HG02970 (cell line): ENCODE measurements around the gene MAZ.
"Not testable (repeated sequence)": the region's sequence is repeated elsewhere in the genome, so short reads cannot be mapped to it uniquely, and the experiment has no call there.

Source experiments
- ATAC-seq: cut with Tn5 transposase; IDR thresholded peaks from one replicate; pipeline ENCODE4 v1.9.1; 2021; ENCODE audit warnings: mild to moderate bottlenecking, moderate library complexity, moderate number of reproducible peaks; ENCODE audit not compliant: unreplicated experiment, low FRiP score

Gene MAZ

DNA sequence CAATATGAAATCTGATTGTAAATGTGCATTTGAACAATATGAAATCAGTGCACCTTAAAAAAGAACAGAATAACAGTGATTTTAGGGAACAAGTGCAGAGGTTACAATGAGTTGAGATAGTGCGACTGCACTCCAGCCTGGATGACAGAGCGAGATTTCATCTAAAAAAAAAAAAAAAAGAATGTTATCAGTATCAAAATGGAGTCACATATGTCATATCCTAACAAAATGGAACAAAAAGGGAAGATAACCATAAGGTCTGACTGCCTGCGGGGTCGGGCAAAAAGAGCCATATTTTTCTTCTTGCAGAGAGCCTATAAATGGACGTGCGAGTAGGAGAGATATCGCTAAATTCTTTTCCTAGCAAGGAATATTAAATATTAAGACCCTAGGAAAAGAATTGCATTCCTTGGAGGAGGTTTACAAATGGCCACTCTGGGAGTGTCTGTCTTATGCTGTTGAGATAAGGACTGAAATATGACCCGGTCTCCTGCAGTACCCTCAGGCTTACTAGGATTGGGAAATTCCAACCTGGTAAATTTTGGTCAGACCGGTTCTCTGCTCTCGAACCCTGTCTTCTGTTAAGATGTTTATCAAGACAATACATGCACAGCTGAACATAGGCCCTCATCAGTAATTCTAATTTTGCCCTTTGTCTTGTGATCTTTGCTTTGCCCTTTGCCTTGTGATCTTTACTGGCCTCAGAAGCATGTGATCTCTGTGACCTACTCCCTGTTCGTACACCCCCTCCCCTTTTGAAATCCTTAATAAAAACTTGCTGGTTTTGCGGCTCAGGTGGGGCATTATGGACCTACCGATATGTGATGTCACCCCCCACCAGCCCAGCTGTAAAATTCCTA lies 23.0 kb upstream of the MAZ start:
- ATAC-seq: not testable (repeated sequence)

DNA sequence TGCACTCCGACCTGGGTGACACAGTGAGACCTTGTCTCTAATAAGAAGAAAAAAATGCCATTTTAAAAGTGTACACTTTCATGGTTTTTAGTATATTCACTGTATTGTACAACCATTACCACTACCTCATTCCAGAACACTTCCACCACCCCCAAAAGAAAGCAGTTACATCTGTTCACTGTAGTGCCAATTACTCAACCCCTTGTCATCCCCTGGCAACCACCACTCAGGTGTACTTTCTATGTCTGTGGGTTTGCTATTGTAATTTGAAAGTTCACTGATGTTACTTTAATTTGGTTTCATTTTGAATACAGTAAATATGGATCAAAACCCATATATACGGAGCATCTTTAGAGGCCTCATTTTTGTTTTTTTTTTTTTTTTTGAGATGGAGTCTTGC lies 22.2 kb upstream of the MAZ start:
- no peak for ATAC-seq

DNA sequence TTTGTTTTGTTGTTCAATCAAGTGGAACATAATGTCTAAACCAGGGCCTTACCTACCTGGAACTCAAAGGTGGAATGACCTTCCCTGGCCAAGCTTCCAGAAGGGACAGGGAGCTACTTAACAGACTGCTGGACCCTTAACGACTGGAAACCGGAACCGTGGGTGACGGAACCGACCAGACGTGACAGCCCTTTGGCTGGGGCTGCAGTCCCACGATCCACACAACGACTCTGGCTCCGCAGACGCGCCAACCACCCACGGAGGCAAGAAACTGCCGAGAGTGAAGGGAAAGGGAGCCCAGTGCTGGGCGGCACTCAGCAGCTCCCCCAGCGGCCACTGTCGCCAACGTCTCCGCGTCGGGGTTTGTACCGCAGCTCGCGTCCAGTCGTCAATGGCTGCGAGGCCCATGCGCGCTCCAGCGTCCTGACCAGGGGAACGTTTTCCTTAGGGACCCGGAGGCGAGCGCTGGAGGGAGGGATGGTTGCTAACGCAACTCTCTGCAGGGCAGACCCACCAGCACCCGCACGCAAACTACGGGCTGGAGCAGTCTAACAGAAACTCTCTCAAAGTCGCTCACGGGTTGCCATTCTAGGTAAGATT lies 21.3 kb upstream of the MAZ start:
- no peak for ATAC-seq

DNA sequence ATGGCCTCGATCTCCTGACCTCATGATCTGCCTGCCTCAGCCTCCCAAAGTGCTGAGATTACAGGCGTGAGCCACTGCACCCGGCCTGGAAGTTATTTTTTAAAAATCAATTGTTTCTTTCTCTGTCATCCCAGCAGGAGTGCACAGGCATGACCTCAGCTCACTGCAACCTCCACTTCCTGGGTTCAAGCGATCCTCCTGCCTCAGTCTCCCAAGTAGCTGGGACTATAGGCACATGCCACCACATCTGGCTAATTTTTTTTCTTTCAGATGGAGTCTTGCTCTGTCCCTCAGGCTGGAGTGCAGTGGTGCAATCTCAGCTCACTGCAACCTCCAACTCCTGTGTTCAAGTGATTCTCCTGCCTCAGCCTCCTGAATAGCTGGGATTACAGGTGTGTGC lies 19.2 kb upstream of the MAZ start:
- not testable (repeated sequence) for ATAC-seq

DNA sequence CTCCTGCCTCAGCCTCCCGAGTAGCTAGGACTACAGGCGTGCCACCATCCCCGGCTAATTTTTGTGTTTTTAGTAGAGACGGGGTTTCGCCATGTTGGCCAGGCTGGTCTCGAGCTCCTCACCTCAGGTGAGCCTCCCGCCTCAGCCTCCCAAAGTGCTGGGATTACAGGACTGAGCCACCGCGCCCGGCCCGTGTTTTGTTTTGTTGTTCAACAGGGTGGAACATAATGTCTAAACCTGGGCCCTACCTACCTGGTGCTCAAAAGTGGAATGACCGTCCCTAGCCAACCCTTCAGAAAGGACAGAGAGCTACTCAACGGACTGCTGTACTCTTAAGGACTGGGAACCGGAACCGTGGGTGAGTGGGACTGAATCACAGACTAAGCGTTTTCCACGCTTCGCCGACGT lies 16.6 kb upstream of the MAZ start:
- ATAC-seq: no peak

DNA sequence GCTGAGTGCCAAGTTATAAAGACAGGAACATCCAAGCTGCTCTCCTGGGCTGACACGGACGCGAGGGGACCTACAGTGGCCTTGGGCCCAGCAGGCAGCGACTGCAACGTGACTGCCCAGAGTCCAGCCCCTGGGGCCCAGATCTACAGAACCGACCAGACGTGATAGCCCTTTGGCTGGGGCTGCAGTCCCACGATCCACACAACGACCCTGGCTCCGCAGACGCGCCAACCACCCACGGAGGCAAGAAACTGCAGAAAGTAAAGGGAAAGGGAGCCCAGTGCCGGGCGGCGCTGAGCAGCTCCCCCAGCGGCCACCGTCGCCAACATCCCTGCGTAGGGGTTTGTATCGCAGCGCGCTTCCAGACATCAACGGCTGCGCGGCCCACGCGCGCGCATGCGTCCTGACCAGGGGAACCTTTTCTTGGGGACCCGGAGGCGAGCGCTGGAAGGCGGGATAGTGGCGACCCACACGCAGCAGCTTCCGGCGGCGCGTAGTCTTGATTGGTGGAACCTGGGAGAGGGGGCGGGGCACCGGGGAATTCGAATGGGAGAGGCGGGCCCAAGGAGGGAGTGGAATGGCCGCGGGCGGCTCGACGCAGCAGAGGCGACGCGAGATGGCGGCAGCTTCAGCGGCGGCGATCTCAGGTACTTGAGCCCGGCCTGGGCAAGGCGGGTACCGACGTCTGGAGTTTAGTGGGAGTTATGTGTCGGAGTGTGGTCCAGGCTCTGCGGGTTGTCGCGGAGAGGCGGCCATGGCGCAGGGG lies 16.0 kb upstream of the MAZ start, which contains the start of gene KIF22:
Gene KIF22, plus strand, starts transcription at position 569 of the 766 bp plus-strand sequence. Its CDS starts 9 bp downstream, at position 578.
- ATAC-seq: peak; percentile 94

DNA sequence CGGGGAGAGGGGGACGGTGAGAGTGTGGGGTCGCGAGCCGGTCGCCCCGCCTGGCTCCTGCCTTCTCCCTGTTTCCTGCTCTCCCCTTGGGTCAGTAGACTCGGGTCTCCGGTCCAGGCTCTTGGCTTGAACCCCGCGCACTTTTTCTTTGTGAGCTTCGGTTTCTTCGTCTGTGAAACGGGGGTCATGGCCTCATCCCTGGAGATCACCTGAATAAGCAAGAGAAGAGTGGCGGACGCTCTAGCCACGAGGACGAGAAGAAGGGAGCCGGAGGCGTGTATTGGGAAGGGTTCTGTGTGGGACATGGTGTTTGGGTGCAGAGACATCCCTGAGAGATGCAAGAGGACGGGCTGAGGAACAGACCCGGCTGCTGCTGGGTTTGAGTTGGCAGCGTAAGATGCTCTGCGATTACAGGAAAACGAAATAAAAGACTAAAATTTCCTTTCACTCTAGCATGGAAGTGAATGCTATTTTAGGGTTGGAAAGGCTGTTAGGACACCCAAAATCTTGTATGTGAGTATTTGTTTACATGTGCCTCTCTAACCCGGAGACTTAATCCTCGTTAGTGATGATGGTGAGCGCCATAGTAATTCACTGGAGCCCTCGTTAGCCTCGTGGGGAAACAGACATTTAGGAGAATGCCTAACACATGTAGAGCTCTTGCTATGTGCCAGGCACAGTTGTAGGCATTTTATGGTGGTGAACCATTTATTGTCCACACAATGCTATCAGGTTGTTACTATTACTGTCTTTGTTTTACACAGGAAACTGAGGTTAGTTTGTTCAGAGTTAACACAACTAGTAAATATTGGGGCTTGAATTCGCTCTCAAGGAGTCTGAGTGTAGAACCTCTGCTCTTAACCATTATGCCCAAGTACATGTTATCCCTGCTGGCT lies 15.1 kb upstream of the MAZ start:
- no peak for ATAC-seq

DNA sequence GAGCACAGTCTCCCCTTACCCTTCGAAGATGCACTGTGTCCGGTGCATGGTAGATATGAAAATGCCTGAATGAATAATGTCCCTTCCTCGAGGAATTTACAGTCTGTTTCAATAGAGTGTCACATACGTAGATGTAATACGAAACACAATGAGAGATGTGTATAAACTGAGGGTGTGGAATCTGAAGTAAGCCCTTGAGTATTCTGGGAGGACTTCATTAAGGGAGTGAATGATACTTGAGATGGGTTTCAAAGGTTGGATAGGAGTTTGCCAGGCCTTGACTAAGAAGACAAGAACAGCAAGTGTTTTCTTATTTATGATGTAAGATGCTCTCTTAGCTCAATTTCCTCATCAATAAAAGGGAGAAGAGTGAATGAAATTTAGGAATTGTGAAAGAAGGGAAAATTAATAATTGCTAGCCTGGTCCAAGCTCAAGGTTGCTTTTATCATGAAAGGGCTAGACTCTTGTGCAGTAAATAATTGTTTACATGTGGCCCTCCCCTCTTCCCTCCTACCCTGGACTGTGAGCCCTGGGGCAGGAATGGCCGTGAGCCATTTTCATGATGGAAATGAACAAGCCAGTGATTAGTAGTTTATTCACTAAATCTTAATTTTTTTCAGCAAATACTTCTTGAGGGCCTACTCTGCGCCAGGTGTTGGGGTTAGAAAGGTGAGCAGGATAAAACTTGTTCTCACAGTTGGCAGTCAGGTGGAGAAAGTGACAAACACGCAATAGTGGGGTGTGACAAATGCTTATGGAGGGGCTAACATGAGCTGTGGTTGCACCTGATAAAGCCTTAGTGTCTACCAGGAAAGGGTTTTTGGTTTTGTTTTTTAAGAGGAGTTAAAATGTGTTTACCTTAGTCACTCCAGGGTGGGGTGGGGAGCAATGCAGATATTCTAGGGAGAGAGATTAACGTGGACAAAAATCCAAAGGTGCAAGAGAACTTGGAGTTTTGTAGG lies 14.2 kb upstream of the MAZ start:
- no peak for ATAC-seq

DNA sequence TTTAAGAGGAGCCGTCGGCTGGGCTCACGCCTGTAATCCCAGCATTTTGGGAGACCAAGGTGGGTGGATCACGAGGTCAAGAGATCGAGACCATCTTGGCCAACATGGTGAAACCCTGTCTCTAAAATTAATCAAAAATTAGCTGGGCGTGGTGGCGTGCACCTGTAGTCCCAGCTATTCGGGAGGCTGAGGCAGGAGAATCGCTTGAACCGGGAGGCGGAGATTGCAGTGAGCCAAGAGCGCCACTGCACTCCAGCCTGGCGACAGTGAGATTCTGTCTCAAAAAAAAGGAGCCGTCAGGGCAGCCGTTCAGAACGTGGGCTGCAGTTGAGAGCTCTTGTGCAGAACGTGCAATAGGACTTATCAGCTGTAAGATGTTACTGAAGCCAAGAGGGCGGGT lies 13.2 kb upstream of the MAZ start:
- not testable (repeated sequence) for ATAC-seq

DNA sequence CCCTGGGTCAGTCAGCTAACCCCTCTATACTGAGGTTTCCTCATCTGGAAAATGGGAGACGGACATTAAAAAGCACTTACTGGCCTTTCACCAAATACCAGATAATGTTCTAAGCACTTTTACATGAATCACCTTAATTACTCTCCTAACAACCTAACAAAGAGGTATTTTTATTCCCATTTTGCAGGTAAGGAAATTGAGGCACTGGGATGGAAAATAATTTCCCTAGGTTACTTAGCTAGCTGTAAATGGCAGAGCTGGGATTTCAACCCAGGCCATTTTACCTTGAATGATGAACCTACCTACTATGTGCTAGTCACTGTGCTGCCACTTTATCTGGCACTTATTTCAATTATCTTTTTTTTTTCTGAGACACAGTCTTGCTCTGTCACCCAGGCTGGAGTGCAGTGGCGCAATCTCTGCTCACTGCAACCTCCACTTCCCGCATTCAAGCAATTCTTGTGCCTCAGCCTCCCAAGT lies 12.1 kb upstream of the MAZ start:
- ATAC-seq: no peak

DNA sequence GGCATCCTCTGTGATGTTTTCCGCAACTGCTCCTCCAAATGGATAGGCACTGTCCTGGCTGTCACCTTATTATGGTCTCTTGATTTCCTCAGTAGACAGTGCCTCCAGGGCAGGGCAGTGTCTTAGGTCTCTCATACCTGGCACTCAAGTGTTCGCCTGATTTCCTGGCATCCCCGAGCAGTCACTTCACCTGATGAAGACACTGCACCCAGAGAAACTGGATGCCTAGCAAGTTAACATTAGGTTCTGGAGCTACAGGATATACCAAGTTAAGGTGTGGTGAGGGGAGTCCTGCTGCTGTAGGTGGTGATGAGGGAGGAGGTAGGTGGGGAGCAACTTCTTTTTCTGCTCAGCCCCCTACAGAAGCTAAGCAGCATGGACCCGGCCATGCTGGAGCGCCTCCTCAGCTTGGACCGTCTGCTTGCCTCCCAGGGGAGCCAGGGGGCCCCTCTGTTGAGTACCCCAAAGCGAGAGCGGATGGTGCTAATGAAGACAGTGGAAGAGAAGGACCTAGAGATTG lies 3.9 kb upstream of the MAZ start:
- ATAC-seq: no peak

DNA sequence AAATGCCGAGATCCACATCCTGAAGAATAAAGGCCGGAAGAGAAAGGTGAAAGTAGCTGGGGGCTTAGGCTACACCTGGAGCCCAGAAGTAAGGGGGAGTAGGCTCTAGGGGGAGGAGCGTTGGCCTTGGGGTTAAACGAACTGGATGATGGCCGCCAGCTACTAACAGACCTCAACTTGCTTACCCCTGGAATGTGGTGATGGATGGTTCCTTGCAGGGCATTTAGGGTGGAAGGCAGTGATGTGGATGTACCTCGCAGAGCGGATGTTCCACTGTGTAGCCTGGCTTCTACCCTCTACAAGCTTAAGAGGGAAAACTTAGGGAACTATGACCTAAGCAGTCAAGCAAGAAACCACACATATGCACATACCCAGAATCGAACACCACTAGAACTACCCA lies 2.3 kb upstream of the MAZ start:
- no peak for ATAC-seq

DNA sequence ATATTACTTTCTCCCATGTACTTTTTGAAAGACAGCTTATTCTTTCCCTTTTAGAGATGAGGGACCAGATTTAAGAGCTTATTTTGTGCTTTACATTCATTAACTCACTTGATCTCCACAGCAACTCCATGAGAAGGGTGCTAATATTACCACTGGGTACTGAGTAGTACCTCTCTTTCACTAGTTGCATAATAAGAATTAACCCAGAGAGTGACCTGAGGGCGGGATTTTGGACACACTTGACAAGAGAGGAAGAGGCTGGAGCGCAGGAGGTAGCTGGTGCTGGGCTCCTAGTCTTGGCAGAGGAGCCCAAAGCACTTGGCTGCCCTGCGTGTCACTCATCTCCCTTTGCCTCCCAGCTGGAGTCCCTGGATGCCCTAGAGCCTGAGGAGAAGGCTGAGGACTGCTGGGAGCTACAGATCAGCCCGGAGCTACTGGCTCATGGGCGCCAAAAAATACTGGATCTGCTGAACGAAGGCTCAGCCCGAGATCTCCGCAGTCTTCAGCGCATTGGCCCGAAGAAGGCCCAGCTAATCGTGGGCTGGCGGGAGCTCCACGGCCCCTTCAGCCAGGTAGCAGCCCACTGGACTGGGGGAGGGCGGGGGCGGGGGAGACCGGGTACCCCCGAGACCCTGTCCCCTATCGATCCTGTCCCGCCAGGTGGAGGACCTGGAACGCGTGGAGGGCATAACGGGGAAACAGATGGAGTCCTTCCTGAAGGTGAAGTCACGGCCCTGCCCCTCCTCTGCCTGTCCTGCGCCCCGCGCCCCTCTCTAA lies 1.7 kb upstream of the MAZ start:
- no peak for ATAC-seq

DNA sequence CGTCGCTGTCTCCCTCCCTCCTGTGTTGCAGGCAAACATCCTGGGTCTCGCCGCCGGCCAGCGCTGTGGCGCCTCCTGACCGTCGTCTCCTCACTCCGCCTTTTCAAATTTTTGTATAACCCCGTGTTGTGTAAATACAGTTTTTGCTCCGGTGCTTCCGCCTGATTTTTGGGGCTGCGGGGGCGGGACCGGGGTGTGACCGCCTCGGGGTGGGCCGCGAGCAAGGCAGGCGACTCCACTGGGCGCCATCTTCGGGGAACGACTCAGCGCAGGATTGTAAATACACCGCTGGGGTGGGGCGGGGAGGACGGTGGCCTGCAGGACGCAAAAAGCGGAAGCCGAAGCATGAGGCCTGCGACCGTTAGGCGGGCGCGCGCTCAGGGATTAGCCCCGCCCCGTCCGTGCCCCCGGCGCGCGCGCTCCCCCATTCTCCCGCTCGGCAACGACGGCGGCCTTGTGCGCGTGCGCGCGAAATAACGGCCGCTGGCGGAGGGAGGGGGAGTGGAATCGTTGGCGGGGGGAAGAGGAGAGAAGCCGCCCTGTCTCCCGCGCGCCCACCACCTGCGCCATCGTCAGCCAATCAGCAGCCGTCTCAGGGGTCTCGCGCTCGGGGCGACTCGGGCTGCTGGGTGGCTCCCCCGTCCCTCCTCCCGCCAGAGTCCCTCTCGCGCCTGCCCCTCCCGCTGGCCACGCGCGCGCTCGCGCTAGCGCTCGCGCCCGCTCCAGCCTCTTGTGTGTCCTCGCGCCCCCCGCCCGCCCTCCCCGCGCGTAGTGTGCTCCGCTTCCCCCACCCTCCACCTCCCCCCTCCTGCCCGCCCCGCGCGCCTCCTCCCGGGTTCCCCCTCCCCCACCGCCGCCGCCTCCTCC lies 864 bp upstream of the MAZ start:
- ATAC-seq: peak; percentile 59

DNA sequence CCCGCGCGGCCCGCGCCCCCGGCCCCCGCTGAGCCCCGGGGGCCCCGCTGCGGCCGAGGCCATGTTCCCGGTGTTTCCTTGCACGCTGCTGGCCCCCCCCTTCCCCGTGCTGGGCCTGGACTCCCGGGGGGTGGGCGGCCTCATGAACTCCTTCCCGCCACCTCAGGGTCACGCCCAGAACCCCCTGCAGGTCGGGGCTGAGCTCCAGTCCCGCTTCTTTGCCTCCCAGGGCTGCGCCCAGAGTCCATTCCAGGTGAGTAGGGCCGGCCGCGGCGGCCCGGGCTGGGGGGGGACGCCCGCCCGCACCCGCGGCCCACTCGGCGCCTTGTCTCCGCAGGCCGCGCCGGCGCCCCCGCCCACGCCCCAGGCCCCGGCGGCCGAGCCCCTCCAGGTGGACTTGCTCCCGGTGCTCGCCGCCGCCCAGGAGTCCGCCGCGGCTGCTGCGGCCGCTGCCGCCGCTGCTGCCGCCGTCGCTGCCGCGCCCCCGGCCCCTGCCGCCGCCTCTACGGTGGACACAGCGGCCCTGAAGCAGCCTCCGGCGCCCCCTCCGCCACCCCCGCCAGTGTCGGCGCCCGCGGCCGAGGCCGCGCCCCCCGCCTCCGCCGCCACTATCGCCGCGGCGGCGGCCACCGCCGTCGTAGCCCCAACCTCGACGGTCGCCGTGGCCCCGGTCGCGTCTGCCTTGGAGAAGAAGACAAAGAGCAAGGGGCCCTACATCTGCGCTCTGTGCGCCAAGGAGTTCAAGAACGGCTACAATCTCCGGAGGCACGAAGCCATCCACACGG lies 504 bp downstream of the MAZ start:
- ATAC-seq: no peak
